HG02943 (cell line): ENCODE data around the gene ARHGAP32.
"Not testable (repeated sequence)": the region's sequence is repeated elsewhere in the genome, so short reads cannot be mapped to it uniquely, and the experiment has no call there.

ENCODE experiments used
- ATAC-seq: cut with Tn5 transposase; IDR thresholded peaks from one replicate; pipeline ENCODE4 v1.9.1; 2021; ENCODE audit warnings: mild to moderate bottlenecking, low read depth, moderate library complexity; ENCODE audit not compliant: unreplicated experiment

ARHGAP32 gene

GRCh38 chr11:129041611-129042018 is 150.5 kb downstream of the ARHGAP32 start:
- no peak for ATAC-seq

GRCh38 chr11:129040934-129041333 is 151.2 kb downstream of the ARHGAP32 start:
- no peak for ATAC-seq

DNA sequence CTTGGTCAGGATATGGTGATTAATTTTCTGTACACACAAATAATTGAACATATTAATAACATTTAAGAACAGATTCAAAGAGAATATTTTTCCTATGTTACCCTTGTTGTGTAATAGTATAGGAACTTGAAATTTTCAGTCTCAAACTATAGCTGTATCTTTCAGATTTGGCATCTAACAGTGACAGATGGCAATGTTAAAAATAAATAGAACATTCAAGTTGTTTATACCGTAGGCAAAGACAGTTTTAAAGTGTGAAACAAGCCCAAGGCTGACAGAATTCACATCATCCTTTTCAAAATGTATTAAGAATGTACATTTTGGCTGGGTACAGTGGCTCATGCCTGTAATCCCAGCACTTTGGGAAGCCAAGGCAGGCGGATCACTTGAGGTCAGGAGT is 156.9 kb downstream of the ARHGAP32 start:
- ATAC-seq = no peak

- ATAC-seq = no peak
Observed at GRCh38 chr11:129034001-129034400, 158.1 kb downstream of the ARHGAP32 start.

- ATAC-seq = no peak
Observed at GRCh38 chr11:129023968-129024676, 168.0 kb downstream of the ARHGAP32 start.

GRCh38 chr11:129021295-129021694 is 170.8 kb downstream of the ARHGAP32 start:
- no peak for ATAC-seq

GRCh38 chr11:129018991-129019390 is 173.1 kb downstream of the ARHGAP32 start:
- ATAC-seq = no peak

GRCh38 chr11:129018126-129018525 is 174.0 kb downstream of the ARHGAP32 start:
- ATAC-seq = no peak

GRCh38 chr11:129013737-129014475 is 178.2 kb downstream of the ARHGAP32 start:
- ATAC-seq = no peak

GRCh38 chr11:129012880-129013279 is 179.2 kb downstream of the ARHGAP32 start:
- ATAC-seq = no peak

- no peak for ATAC-seq
Observed at GRCh38 chr11:129006161-129006560, 186.0 kb downstream of the ARHGAP32 start.

DNA sequence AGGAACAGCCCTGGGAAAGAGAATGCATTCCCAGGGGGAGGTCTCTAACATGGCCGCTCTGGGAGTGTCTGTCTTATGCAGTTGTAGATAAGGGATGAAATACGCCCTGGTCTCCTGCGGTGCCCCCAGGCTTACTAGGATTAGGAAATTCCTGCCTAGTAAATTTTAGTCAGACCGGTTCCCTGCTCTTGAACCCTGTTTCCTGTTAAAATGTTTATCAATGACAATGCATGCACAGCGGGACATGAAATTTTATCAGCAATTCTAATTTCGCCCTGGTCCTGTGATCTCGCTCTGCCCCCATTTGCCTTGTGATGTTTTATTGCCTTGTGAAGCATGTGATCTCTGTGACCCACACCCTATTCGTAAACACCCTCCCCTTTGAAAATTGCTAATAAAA is 193.0 kb downstream of the ARHGAP32 start:
- ATAC-seq = not testable (repeated sequence)

DNA sequence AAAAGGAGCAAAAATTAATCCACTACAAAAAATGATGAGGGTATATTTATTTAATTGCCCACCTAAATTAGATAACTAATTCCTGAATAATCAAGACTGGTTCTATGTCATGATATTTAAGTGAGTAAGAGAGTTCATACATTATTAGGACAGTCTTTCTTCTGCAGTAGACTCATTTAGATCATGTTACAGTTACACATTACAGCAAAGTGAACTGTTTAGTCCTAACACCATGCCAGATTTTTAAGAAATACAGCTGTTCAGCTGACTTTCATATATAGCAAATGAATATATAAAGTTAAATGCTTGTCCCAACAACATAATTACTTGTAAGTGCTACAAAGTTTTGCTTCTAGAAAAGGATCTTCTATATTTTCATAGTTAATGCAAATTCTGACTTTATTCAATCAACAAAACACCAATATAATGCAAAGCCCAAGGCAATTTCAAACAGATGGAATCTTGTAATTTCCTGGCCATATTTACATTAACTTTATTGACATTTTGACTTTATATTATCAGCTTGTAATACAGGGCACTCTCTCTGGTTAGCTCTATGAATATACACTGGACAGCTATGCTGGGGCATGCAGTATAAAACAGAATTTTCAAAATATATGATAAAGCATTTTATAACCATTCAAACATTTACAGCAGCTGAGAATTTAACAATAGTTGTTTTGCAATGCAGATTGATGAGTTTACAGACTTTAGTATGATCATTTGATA is 203.7 kb downstream of the ARHGAP32 start:
- ATAC-seq = no peak

- no peak for ATAC-seq
Observed at GRCh38 chr11:128985880-128986279, 206.2 kb downstream of the ARHGAP32 start.

DNA sequence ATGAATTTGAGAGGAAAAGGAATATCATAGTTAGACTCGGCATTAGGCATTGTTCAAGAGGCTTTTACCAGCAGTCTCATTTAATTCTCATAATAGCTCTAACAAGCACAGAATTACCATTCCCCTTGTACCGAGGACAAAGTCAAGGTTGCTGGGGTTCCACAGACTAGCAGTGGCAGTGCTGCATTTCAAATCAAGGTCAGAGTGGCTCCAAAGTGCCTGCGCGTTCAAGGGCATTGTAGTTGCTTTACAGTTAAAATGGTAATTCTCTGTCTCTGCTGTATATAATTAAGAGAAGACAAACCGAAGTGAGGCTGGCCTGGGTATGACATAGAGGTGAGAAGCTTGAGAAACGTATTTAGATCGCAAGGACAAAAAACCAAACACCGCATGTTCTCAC is 209.1 kb downstream of the ARHGAP32 start:
- ATAC-seq = no peak

- no peak for ATAC-seq
Observed at GRCh38 chr11:128981254-128981653, 210.9 kb downstream of the ARHGAP32 start.

GRCh38 chr11:128970598-128971190 is 221.4 kb downstream of the ARHGAP32 start:
- ATAC-seq = no peak

DNA sequence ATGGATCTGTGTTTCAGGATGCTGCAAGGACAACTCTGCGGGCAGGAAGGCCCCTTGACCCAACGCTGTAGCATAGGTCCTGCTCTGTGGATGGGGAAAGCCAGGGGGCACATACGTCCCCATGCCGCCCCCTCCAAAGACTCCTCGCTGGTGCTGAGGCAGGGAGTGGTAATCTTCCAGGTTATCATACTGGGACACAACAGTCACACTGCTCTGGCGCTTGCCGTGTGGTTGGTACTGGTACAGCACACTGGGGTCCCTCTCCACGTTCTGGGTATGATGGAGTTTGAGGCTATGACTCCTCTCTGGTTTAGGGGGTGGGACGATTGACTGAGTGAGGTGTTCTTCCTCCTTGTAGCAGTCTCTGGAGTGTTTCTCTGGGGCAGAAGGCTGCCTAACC is 223.2 kb downstream of the ARHGAP32 start:
- ATAC-seq = no peak

- ATAC-seq = no peak
Observed at GRCh38 chr11:128967578-128967977, 224.5 kb downstream of the ARHGAP32 start.

DNA sequence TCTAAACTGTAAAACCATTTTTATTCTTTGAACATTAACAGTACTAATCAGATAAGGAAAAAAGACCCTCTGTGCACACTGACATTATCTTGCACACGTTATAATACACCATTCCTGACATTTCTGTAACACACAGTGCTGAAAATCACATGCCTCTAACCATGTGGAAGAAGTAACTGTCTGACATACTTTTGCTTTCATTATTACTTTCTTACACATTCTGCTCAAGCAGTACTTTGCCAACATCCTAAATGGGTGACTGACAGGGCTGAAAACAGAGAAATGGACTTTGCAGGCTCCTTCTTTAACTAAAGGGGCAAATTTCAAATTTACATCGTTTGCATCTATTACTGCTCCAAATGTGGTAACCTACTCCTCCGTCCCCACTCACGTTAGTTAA is 226.6 kb downstream of the ARHGAP32 start:
- ATAC-seq = peak; percentile 96

DNA sequence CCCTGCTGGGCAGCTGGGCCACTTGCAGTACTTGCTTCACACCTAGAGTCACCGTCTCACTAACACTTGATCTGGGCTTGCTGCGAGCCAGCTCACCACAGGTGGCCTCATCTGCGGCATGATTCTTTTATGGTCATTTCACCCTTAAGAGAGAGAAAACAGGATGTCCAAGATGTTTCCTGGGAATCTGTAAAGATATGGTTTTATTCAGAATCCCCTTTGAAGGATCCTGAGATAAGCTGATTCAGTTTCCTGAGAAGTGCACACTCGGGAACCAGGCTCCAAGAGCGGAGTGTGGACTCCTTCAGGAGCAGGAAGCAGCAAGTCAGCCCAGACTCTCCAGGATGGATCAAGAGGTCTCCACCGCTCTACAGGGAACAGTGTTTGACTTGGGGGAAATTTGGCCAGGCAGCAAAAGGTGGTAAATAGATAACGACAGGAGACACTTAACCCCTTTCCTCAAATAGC is 227.6 kb downstream of the ARHGAP32 start:
- ATAC-seq = no peak
